ENCODE data around the gene ATE1. TPM values are rescaled to one million over a fixed set of nuclear protein-coding genes. Genes with fewer than 3 reads are reported as not detected.

ATE1 gene
- total and polyA plus RNA-seq, 10 of the 15 experiments (the other 5 are each of a cell fraction or from before 2014, with no cell fraction given) = 4.3 to 22.7 (median 15.9) TPM

GRCh38 chr10:121910673-121911420, 17.0 kb downstream of the ATE1 start (continued):
- TF ChIP-seq ZZZ3 (IDR thresholded peaks at IDR 0.05; ENCODE audit: control insufficient read depth, insufficient read length, low read depth) (no peak), STAT1 (conservative IDR thresholded peaks at IDR 0.05) (no peak), EGR1 (IDR thresholded peaks at IDR 0.05; ENCODE audit: borderline replicate concordance in 1 of 2, low read depth in 2 of 2, low read length in 2 of 2) (no peak), BACH1 (IDR thresholded peaks at IDR 0.05; ENCODE audit: borderline replicate concordance) (peak; percentile 99), SPI1 (IDR thresholded peaks at IDR 0.05; ENCODE audit: borderline replicate concordance, insufficient read depth, low read depth, low read length) (no peak), USF2 (IDR thresholded peaks at IDR 0.05; ENCODE audit: borderline replicate concordance, low read depth, low read length) (no peak), BCL3 (IDR thresholded peaks at IDR 0.05; ENCODE audit: borderline replicate concordance, insufficient read depth, low read depth, low read length, poor library complexity, severe bottlenecking) (no peak), ZNF592 (IDR thresholded peaks at IDR 0.05) (no peak), ZNF207 (IDR thresholded peaks at IDR 0.05; ENCODE audit: borderline replicate concordance) (no peak), TARDBP (IDR thresholded peaks at IDR 0.05; ENCODE audit: borderline replicate concordance) (no peak), RAD51 (IDR thresholded peaks at IDR 0.05) (no peak), NR2C1 (IDR thresholded peaks at IDR 0.05) (no peak), IRF4 (IDR thresholded peaks at IDR 0.05; ENCODE audit: low read depth, low read length) (0 out of 2 replicates have a peak, but pooled peaks have one; percentile 41), DPF2 (IDR thresholded peaks at IDR 0.05) (0 out of 2 replicates have a peak, but pooled peaks have one; percentile 19), JUNB (IDR thresholded peaks at IDR 0.05) (peak; percentile 53), E2F8 (IDR thresholded peaks at IDR 0.05; ENCODE audit: low read depth, partially characterized antibody) (no peak)

All from GM12878 (cell line).